ENCODE results near the gene UAP1L1. TPM values are rescaled to one million over a fixed set of nuclear protein-coding genes. Genes with fewer than 3 reads are reported as not detected.

Gene UAP1L1
- total RNA-seq, 1 donor from 2014 or later, result 0.25 TPM

Small RNA genes within 50 kb of the gene (small RNA-seq; reads per million reads assigned to genes)
- 0.08 reads per million for gene RF00153 (ENCODE audit: low replicate concordance)

Other genes starting within 250 kb of the UAP1L1 start
- gene AJM1, start 235.0 kb upstream of the UAP1L1 start, total RNA-seq, result 2.5 TPM
- gene PHPT1, start 228.1 kb upstream of the UAP1L1 start, total RNA-seq, result 45.7 TPM
- gene MAMDC4, start 225.2 kb upstream of the UAP1L1 start, total RNA-seq, result 7.1 TPM
- 116 TPM for gene EDF1, start 211.2 kb upstream of the UAP1L1 start, total RNA-seq
- gene TRAF2, start 191.0 kb upstream of the UAP1L1 start, total RNA-seq, result 7.1 TPM
- 41.8 TPM for gene FBXW5, start 132.8 kb upstream of the UAP1L1 start, total RNA-seq
- gene C8G, start 132.3 kb upstream of the UAP1L1 start, total RNA-seq, result not detected
- gene LCN12, start 125.2 kb upstream of the UAP1L1 start, total RNA-seq, result 0.74 TPM
- gene PTGDS, start 100.0 kb upstream of the UAP1L1 start, total RNA-seq, result 103 TPM
- gene LCNL1, start 94.5 kb upstream of the UAP1L1 start, total RNA-seq, result 0.74 TPM
- gene PAXX, start 85.1 kb upstream of the UAP1L1 start, total RNA-seq, result 14.8 TPM
- not detected for gene CLIC3, start 80.9 kb upstream of the UAP1L1 start, total RNA-seq
- 25.8 TPM for gene ABCA2, start 49.3 kb upstream of the UAP1L1 start, total RNA-seq
- gene FUT7, start 45.4 kb upstream of the UAP1L1 start, total RNA-seq, result not detected
- gene NPDC1, start 31.3 kb upstream of the UAP1L1 start, total RNA-seq, result 24.6 TPM
- 0.25 TPM for gene ENTPD2, start 23.5 kb upstream of the UAP1L1 start, total RNA-seq
- gene SAPCD2, start 7.0 kb upstream of the UAP1L1 start, total RNA-seq, result 1.5 TPM
- gene MAN1B1, start 9.5 kb downstream of the UAP1L1 start, total RNA-seq, result 37.6 TPM
- 18.7 TPM for gene DPP7, start 37.2 kb downstream of the UAP1L1 start, total RNA-seq
- gene GRIN1, start 61.6 kb downstream of the UAP1L1 start, total RNA-seq, result 41.8 TPM
- 0.49 TPM for gene LRRC26, start 92.5 kb downstream of the UAP1L1 start, total RNA-seq
- gene TMEM210, start 94.5 kb downstream of the UAP1L1 start, total RNA-seq, result not detected
- 22.1 TPM for gene ANAPC2, start 111.0 kb downstream of the UAP1L1 start, total RNA-seq
- gene SSNA1, start 111.2 kb downstream of the UAP1L1 start, total RNA-seq, result 15.7 TPM
- gene TPRN, start 123.2 kb downstream of the UAP1L1 start, total RNA-seq, result 5.4 TPM
- gene TMEM203, start 128.1 kb downstream of the UAP1L1 start, total RNA-seq, result 21.9 TPM
- gene NDOR1, start 128.2 kb downstream of the UAP1L1 start, total RNA-seq, result 3.4 TPM
- 1.7 TPM for gene RNF208, start 144.7 kb downstream of the UAP1L1 start, total RNA-seq
- 0.25 TPM for gene CYSRT1, start 147.7 kb downstream of the UAP1L1 start, total RNA-seq
- gene RNF224, start 150.0 kb downstream of the UAP1L1 start, total RNA-seq, result under 0.01 TPM
- not detected for gene SLC34A3, start 153.4 kb downstream of the UAP1L1 start, total RNA-seq
- 76.5 TPM for gene TUBB4B, start 163.8 kb downstream of the UAP1L1 start, total RNA-seq
- not detected for gene STPG3, start 173.8 kb downstream of the UAP1L1 start, total RNA-seq
- 32.2 TPM for gene NELFB, start 177.8 kb downstream of the UAP1L1 start, total RNA-seq
- 0.49 TPM for gene TOR4A, start 200.2 kb downstream of the UAP1L1 start, total RNA-seq
- 2.7 TPM for gene NRARP, start 224.8 kb downstream of the UAP1L1 start, total RNA-seq